Activated effector memory CD4-positive, alpha-beta T cell treated with Interleukin-2 at 50 U/mL for 16 hours (primary cell): ENCODE data around the gene HPS4.
"Not testable (repeated sequence)": the region's sequence is repeated elsewhere in the genome, so short reads cannot be mapped to it uniquely, and the experiment has no call there.

Source experiments
- DNase-seq: peaks from one replicate; pipeline ENCODE4 v3.0.0-alpha.2; 2020

Gene HPS4

DNA sequence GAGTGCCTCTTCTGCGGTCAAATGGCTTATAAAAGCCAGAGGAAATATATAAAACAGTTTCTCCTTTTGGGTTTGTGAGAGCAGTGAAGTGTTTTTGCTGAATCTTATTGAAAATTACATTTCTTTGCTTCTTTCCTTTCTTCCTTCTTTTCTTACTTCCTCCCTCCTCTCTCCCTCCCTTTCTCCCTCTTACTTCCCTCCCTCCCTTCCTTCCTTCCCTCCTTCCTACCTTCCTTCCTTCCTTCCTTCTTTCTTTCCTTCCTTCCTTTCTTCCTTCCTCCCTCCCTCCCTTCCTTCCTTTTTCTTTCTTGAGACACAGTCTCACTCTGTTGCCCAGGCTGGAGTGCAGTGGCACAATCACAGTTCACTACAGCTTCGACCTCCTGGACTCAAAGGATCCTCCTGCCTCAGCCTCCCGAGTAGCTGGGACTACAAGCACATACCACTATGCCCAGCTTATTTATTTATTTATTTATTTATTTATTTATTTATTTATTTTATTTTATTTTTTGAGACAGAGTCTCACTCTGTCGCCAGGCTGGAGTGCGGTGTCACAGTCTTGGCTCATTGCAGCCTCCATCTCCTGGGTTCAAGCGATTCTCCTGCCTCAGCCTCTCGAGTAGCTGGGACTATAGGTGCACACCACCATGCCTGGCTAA, 74.9 kb downstream of the HPS4 start:
- DNase-seq, result not testable (repeated sequence)

DNA sequence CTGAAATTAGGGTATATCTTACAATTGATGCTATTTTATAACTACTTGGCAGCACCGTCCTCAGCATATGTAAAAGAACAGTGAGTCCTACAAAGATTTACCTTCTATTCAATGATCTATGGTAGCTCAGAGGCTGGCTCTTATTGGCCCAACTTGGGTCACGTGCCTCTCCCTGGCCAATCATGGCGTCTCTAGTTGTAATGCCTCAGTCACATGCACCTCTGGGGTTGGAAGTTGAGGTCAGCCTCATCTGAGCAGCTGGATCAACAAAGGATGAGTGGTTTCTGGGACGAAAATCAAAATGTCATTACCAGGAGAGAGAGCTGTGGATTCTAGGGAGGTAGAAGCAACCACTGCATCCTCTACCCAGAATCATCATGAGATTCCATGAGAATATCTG, 77.5 kb downstream of the HPS4 start:
- DNase-seq, result no peak

DNA sequence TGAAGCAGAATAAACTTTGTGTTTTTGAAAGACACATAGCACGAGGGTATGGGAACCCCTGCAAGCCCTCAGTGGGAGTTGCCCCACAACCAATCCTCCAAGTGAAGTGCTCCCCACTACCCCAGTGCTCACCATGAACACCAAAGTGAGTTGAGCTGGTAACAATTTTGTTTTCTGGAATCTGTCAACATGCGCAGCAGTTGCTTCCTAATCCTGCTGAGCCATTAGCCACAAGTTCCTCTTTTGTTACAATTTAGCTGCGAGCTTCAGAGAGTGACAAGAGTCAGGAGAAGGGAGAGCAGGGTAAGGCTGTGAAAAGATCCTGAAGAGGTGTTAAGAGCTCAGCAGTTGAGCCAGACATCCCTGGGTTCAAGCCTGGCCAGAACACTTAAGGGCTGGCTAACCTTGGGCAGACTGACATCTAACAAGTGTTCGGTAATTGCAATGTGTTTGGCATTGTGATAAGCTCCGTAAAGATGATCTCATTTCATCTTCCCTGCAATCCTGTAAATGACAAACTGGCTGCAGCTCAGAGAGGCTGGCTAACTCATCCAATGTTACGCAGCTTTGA, 78.6 kb downstream of the HPS4 start:
- no peak for DNase-seq

DNA sequence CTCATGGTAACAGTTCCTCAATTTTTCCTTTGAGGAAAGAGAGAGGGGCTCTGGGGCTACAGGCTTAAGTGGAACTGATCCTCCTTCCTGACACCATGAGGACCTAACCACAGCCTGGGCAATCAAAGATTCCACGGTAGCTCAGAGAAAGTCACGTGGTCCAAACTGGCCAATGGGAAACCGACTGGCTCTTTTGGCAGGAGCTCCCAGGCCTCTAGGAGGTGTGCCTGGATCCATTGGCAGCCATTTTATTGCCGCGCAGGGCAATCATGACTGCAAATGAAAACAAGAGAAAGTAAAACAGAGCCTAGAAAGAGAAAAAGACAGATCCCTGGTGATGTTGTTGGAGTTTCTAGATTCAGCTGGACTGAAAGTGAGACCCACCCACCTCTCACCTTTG, 81.9 kb downstream of the HPS4 start:
- no peak for DNase-seq
